NCI-H128 (cell line): ENCODE measurements around the gene UFM1.
"Not testable (repeated sequence)": the region's sequence is repeated elsewhere in the genome, so short reads cannot be mapped to it uniquely, and the experiment has no call there.

Experiments
- DNase-seq: peaks from one replicate; lab custom pipeline; 2025; ENCODE audit not compliant: unreplicated experiment; lab: John Stamatoyannopoulos, UW

The UFM1 gene

DNA sequence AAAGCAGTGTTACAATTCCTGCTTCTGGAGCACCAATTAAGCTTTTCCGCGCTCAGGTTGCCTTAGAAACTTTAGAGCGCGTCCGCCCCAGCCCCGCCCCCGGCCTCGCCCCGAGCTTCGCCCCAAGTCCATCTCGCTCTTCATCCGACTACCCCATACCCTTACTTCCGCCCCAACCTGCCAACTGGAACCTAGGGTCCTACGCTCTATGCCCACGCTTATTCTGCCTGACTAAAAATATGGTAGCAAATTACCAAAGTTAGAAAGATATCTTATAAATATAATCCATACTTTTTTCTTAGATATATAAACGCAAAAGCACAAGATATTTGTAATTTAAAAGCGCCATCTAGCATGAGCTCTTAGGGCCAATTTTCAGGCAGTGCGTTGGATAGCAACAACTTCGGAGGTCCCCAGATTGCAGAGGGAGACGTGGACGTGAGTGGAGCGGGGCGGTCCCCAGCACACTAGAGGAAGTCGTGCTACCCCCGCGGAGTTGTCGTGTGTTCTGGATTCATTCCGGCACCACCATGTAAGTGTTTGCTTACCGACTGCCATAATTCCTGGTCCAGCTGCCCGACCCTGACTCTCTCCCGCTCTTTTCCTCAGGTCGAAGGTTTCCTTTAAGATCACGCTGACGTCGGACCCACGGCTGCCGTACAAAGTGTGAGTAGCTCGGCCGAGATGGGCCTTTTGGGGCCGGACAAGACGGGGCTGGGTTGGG, at the start of gene UFM1:
Gene UFM1 (plus strand): TSS at position 462 of the 724 bp plus-strand sequence. CDS start 69 bp downstream, at position 531.
- DNase-seq: peak; percentile 90

DNA sequence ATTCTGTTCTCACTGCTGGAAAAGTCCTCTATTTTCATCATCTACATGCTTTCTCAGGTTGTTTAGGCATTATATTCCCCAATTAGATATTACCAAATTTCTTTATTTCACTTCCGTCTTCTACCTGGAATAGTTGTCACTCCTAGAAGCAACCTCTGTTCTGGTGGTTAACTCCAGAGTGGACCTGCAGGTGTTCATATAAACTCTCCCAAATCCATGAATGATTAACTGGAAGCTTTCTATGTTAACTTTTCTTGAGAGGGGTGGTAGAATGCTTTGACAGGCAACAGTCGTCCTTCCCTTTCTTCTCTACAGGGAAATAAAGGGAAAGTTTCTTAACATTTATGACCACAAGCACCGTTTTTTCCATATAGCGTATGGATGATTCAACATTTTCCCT, 48.4 kb upstream of the UFM1 start:
- no peak for DNase-seq

GRCh38 chr13:38303816-38304320, 45.8 kb upstream of the UFM1 start:
- DNase-seq: no peak

GRCh38 chr13:38308736-38309135, 40.9 kb upstream of the UFM1 start:
- no peak for DNase-seq

DNA sequence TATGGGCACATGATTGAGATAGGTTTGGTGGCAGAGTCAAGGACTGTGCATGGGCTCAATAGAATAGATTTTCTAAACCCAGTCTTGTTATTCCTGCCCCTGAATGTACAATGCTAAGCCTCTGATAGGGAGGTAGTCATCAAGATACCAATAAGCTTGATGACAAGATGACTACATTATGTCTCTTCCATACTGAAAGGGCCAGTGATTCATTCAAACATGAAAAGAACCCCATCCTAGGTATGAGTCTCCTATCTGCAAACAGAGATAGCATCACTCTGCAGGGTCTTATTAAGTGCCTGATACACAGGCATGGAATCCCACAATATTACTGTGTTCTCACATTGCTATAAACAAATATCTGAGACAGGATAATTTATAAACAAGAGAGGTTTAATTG, 40.3 kb upstream of the UFM1 start:
- DNase-seq: no peak

DNA sequence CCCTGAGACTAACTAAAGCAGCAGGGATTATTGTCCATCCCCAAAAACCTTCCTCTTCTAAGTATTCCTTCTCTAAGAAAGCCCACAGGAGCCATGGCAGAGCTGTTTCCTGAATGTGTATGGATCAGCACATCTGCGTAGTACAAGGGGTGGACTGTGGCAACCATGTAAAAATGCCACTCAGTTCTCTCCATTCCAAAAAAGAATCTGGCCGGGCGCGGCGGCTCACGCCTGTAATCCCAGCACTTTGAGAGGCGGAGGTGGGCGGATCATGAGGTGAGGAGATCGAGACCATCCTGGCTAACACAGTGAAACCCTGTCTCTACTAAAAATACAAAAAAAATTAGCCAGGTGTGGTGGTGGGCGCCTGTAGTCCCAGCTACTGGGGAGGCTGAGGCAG, 38.5 kb upstream of the UFM1 start:
- DNase-seq: not testable (repeated sequence)

DNA sequence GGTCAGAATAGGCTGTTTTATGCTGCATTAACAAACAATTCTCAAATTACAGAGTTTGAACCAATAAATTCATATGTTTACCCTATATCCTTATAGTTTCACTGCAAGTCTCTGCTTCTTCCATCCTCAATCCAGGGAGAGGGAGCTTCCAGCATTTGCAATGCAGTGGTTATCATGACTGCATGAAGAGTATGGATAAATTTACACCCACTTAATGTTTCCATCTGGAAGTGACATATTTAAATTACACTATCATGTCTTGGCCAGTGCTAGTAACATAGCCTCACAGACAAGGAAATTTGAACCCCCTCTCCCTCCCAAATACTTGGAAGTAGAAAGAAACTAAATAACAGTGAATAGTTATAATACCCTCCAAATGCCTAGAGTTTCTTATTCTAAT, 33.5 kb upstream of the UFM1 start:
- DNase-seq: no peak

- no peak for DNase-seq
Observed at GRCh38 chr13:38321654-38322053, 28.0 kb upstream of the UFM1 start.

GRCh38 chr13:38325426-38325825, 24.2 kb upstream of the UFM1 start:
- no peak for DNase-seq

GRCh38 chr13:38328699-38329098, 21.0 kb upstream of the UFM1 start:
- DNase-seq: no peak

- no peak for DNase-seq
Observed at GRCh38 chr13:38334845-38335244, 14.8 kb upstream of the UFM1 start.

DNA sequence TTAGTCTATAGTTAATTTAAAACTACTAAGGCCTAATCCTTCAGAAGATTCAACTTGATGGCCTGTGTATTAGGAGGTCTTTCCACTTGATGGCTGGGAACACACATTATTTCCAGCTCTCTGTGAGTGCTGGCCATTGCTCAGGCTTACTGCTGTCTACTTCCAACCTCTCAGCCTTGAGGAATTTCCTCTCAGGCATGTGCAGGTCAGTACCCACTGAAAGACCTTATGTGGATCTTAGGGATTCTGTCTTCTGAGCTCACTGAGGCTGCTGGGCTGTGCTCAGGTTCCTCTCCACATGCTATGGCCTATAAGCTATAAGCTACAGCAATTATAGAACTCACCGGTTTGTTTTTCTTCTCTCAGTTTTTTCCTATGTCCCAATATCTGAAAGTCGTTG, 11.6 kb upstream of the UFM1 start:
- no peak for DNase-seq

GRCh38 chr13:38340624-38341023, 9.0 kb upstream of the UFM1 start:
- no peak for DNase-seq

DNA sequence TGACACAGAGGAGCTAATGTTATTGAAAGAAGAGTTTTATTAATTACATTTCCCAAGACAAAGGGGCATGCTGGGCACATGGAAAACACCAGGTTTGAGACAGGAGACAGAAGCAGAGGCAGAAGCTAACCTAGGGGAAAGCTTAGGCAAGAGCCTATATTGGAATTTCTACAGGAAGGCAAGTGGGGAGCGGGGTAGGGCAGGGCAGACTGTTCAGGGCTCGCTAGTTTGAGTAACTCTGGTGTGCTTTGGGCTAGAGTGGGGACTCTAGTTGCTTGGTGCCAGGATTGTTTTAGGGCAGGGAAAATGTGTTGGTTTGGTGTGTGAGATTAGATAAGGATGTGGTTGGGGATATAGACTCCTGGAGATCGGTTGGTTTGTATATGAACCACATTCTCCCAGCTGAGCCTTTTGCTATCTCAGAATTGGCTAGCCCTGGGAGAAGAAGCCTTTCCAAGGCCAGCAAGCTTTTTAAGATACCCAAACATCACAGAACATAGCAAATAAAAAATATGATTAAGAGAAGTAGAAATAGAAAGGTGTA, 8.4 kb upstream of the UFM1 start:
- DNase-seq: no peak

DNA sequence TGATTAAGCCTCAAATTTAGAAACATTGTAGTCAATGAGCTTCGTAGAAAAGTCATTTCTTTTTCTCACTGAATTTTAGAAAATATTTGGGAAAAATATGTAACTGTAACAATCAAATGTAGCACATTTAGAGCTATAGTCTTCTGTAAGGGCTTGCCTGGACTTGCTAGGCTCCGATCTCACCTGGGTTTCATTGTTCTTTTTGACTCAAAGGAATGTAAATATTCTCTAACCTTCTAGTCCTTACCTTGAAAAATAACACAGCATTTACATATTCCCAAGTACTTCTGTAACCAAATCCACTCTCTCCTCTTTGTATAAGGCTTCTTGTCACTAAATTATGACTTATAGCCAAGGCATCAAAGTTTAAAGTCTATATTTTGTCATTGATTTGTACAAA, 2.9 kb upstream of the UFM1 start:
- no peak for DNase-seq

DNA sequence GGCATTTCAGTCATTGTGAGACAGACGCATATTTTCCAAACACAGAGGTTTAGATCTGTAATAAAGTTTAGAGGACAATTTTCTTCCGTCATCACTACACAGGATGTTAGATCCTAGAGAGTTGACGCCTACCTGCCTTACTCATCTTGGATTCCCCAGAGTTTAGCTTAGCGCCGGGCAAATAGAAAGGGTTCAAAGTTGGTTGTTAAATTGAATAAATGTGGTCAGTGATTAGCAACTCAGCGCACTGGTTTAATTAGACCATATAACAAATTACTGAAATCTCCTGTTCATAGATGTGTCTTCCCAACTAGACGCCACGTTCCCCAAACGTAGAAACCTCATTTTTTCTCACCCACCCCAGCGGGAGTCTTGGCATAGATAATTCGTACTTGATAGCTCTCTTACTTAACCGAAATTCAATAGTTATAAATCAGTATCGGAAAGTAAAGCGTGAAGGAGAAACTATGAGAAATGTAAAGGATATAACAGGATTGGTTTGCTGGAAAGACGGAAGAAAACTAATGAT, 726 bp upstream of the UFM1 start:
- DNase-seq: no peak

DNA sequence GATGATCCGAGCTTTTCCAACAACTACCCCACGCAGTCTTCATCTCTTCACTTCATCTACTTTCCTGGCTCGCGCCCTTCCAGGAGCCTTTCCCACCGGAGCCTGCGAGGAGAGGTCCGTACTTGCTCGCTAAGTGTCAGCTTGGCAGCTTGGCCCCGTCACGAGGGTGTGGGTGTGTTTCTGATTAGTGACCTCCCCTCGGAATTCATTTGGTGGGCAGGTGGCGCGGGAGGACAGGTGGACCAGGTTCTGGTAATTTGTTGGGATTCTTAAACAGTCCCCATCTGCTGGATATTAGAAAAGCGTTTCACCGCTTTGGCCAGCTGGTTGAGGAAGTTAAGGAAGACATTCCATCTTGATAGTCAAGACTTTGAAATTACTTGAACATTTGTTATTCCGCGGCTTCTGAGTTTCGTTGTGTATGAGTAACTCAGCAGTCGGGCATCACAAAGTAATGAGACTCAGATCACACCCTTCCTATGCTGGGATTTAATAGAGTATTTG, 515 bp downstream of the UFM1 start:
- no peak for DNase-seq

- no peak for DNase-seq
Observed at GRCh38 chr13:38355595-38356119, 6.0 kb downstream of the UFM1 start.

DNA sequence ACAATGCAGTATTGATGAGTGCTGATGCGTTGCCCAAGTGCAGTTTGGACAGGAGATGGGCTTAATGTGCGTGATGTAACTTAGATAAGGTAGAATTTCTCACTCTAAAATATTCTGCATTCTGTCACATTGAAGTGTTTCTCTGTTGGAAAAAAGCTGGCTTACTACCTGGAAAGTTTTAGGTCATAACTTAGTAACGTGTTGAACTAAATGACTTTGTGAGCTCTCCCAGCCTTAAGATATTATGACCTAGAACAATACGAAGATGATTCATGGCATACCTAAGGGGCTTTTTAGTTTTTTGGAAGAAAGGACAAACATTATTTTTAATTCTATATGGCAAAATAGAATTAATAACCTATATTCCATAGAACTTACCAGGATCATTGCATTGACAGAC, 9.0 kb downstream of the UFM1 start:
- DNase-seq: no peak

DNA sequence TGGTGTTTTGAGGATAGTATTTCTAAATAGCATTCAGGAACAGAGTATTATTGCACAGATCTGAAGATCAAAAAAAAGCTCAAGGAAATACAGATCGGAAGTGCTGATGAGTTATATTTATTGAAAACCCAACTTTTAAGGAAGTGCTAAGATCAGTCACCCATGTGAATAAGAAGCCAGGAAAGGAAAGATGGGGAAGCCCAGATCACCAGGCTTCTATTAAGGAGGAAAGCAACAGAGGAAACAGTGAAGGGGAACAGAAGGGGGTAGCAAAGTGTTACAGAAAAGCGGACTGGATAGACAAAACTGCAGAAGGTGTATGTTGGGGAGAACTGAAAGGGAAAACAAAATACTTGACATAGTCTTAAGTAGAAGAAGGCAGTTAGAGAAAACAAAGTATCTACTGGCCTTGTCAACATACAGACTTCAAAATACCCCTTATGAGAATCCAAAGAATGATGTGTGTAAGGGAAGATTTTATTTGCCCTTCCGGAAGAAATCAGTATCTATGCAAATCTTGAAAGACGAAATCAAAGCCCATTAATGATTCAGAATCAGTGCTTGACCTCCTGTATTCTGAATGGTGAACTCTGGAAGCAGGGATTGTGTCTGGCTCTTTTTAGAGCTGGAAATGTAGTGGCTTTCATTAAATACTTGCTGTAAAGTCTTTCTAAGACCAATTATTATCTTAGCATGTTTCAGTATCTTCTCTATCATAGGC, 12.1 kb downstream of the UFM1 start:
- no peak for DNase-seq

DNA sequence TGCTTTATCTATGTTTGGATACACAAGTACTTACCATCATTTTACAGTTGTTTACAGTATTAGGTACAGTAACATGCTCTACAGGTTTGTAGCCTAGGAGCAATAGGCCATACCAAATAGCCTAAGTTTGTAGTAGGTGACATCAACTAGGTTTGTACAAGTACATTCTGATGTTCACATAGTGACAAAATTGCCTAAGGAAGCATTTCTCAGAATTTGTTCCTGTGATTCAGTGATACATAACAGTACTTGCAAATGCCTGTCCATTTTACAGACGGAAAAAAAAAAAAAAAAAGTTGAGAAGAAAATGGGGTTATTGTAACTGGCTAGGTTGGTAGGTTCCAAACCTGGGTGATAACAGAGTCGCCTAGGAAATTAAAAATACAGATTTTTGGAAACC, 13.6 kb downstream of the UFM1 start:
- DNase-seq: no peak
